Adrenal gland (tissue), 5 donors: ENCODE results near the gene SLC19A3.

ENCODE experiments used
- POLR2A ChIP-seq, 2 donors: fragments of 450-650 bp; IDR thresholded peaks; one replicate each; pipeline ENCODE4 v1.6.1; 2017; ENCODE audit warnings: antibody characterized with exemption in 2 of 2, mild to moderate bottlenecking in 2 of 2, moderate library complexity in 1 of 2
- TF ChIP-seq, protein P1 (sequence below), 6 experiments: fragments of 450-650 bp in 4 of 6; fragments of 200-600 bp in 2 of 6; sonication (generic) in 1 of 6; IDR thresholded peaks; 1 replicate in 5 of 6; 2 replicates in 1 of 6; pipeline versions ENCODE4 v1.5.1 to v1.8.0; 2016 to 2021; ENCODE audit warnings: antibody characterized with exemption in 6 of 6, mild to moderate bottlenecking in 2 of 6, moderate library complexity in 1 of 6
- donor health status: DM: no; HTN: no; CAD: no.

DNA sequence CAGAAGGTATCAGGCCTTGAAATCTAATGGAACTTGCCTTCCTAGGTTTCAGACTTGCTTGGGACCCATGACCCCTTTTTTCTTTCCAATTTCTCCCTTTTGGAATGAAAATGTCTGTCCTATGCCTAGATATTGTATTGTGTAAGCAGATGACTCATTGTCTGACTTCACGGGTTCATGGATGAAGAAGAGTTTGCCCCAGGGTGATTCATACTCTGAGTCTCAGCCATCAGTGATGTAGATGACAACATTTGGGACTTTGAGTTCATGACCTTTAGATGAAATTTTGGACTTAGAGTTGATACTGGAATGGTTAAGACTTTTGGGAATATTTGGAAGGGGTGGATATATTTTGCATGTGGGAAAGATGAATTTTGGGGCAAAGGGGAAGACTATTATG lies 62.4 kb downstream of the SLC19A3 start:
- no peak for TF ChIP-seq POLR2A (IDR thresholded peaks at IDR 0.05)
- TF ChIP-seq, protein P1, sequence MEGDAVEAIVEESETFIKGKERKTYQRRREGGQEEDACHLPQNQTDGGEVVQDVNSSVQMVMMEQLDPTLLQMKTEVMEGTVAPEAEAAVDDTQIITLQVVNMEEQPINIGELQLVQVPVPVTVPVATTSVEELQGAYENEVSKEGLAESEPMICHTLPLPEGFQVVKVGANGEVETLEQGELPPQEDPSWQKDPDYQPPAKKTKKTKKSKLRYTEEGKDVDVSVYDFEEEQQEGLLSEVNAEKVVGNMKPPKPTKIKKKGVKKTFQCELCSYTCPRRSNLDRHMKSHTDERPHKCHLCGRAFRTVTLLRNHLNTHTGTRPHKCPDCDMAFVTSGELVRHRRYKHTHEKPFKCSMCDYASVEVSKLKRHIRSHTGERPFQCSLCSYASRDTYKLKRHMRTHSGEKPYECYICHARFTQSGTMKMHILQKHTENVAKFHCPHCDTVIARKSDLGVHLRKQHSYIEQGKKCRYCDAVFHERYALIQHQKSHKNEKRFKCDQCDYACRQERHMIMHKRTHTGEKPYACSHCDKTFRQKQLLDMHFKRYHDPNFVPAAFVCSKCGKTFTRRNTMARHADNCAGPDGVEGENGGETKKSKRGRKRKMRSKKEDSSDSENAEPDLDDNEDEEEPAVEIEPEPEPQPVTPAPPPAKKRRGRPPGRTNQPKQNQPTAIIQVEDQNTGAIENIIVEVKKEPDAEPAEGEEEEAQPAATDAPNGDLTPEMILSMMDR (IDR thresholded peaks at IDR 0.05) = no peak
